Common myeloid progenitor, CD34-positive (primary cell): ENCODE measurements around the gene GTPBP6.

Experiments used
- CTCF ChIA-PET: fragments of 350-600 bp; sonication (Branson Sonifier 250); formaldehyde crosslinking; loops from one replicate; lab custom pipeline; 2021; ENCODE audit warnings: antibody characterized with exemption; lab: Charles Lee
- POLR2A ChIA-PET: fragments of 350-600 bp; sonication (Branson Sonifier 250); formaldehyde crosslinking; loops from one replicate; lab custom pipeline; 2021; ENCODE audit warnings: antibody characterized with exemption; lab: Charles Lee
- DNase-seq, 3 donors: peaks; one replicate each; pipeline versions ENCODE4 v3.0.0 to v3.0.0-alpha.2; 2013
- H3K27ac ChIP-seq, 2 experiments: 1 replicate in 1 of 2; 2 replicates in 1 of 2; pipeline ENCODE4 v1.7.0; 2013; ENCODE audit warnings: inconsistent platforms in 2 of 2, low read length in 2 of 2, mild to moderate bottlenecking in 2 of 2, low read depth in 1 of 2, moderate library complexity in 1 of 2; ENCODE audit not compliant: severe bottlenecking in 2 of 2, insufficient read depth in 1 of 2, poor library complexity in 1 of 2
- H3K27me3 ChIP-seq, 5 experiments: replicated peaks in 2 of 5; 1 replicate in 3 of 5; 2 replicates in 2 of 5; pipeline versions ENCODE4 v1.6.1 to v1.7.0; 2013; ENCODE audit warnings: low read length in 4 of 5, mild to moderate bottlenecking in 2 of 5, moderate library complexity in 2 of 5, inconsistent platforms in 1 of 5; ENCODE audit not compliant: insufficient read depth in 5 of 5, control insufficient read depth in 4 of 5
- H3K36me3 ChIP-seq, 4 experiments: 1 replicate in 2 of 4; 2 replicates in 2 of 4; pipeline versions ENCODE4 v1.6.1 to v1.7.0; 2013; ENCODE audit warnings: low read length in 3 of 4, control low read depth in 1 of 4, mild to moderate bottlenecking in 1 of 4; ENCODE audit not compliant: control insufficient read depth in 4 of 4, insufficient read depth in 4 of 4
- H3K4me1 ChIP-seq, 4 experiments: 1 replicate in 3 of 4; 2 replicates in 1 of 4; pipeline versions ENCODE4 v1.6.1 to v1.7.1; 2013; ENCODE audit warnings: low read length in 3 of 4, mild to moderate bottlenecking in 3 of 4, control low read depth in 1 of 4, inconsistent platforms in 1 of 4, moderate library complexity in 1 of 4; ENCODE audit not compliant: control insufficient read depth in 4 of 4, insufficient read depth in 4 of 4; ENCODE audit errors: control extremely low read depth in 1 of 4
- H3K4me3 ChIP-seq, 7 experiments: 1 replicate in 4 of 7; 2 replicates in 3 of 7; pipeline versions ENCODE4 v1.5.1 to v1.7.0; 2013; ENCODE audit warnings: mild to moderate bottlenecking in 7 of 7, low read length in 6 of 7, moderate library complexity in 6 of 7, inconsistent platforms in 2 of 7, low read depth in 2 of 7, control low read depth in 1 of 7; ENCODE audit not compliant: insufficient read depth in 4 of 7, control insufficient read depth in 1 of 7; ENCODE audit errors: extremely low read depth in 1 of 7
- H3K9me3 ChIP-seq, 5 experiments: 1 replicate in 4 of 5; 2 replicates in 1 of 5; pipeline versions ENCODE4 v1.6.1 to v1.7.1; 2013; ENCODE audit warnings: low read length in 4 of 5, mild to moderate bottlenecking in 2 of 5, inconsistent platforms in 1 of 5, low read depth in 1 of 5, moderate library complexity in 1 of 5; ENCODE audit not compliant: control insufficient read depth in 4 of 5, insufficient read depth in 2 of 5; ENCODE audit errors: control extremely low read depth in 1 of 5
- WGBS: methylation state at CpG from one replicate; pipeline ENCODE4 v1.1.5; 2013; ENCODE audit not compliant: insufficient coverage; 5-methylcytosine and 5-hydroxymethylcytosine counted together

Gene GTPBP6

DNA sequence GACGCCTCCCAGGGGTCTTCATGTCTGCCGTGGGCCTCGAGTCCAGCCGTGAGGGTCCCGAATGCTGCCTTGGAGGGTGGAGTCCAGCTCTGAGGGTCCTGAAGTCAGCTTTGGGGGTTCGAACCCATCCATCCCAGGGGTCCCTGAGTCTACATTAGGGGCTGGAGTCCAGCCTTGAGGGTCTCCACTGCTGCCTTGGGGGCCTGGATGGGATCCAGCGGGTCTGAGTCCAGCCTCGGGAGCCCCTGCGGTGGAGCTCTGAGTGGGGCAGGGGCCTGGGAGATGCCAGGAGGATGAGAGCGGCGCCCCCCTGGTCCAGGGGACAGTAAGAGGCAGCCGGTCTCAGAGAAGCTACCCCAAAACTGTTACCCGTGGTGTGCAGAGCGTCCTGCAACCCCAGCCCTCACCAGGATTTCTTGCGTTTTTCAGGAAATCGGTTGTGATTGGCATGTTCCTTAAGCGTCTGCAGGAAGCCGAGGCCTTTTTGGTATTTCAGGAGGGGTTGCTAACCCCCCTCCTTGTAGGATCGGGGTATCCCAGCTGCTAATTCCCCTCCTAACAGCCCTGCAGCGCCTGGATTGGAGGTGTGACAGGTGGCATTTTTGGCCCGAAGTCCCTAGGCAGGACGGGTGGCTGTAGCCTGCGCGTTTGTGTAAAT, 1.7 kb upstream of the GTPBP6 start:
- H3K27ac ChIP-seq = peak overlapping the region in 1 of 2 experiments; percentile 86
- CTCF ChIA-PET = no interaction called here
- DNase-seq = peak in 1 of 3 donors; percentile 35
- H3K27me3 ChIP-seq = peaks cover 0 to 3% (median 0%) of the 10 kb centered on the region in 5 experiments
- 2% methylated on average over 21 of the region's 24 CpGs for WGBS
- POLR2A ChIA-PET = no interaction called here
- peaks cover 0 to 15% (median 11%) of the 10 kb centered on the region in 4 experiments for H3K36me3 ChIP-seq
- H3K4me3 ChIP-seq = peak overlapping the region; percentile 67 to 90 (median 84)
- peaks cover 0 to 26% (median 22%) of the 10 kb centered on the region in 4 experiments for H3K4me1 ChIP-seq
- H3K9me3 ChIP-seq = no peaks in the 10 kb centered on the region

DNA sequence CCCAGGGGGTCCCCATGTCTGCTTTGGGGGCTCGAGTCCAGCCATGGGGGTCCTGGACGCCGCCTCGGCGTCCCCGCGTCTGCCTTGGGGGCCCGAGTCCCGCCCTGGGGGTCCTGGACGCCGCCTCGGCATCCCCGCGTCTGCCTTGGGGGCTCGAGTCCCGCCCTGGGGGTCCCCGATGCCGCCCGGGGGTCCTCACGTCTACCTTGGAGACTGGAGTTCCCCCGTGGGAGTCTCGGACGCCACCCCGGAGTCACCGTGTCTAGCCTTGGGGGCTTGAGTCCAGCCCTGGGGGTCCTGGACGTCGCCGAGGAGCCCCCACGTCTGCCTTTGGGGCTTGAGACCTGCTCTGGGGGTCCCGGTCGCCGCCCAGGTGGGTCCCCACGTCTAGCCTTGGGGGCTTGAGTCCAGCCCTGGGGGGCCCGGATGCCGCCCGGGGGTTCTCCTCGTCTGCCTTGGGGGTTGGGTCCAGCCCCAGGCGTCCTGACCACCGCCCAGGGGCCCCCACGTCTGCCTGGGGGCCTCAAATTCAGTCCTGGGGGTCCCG, 1.1 kb upstream of the GTPBP6 start:
- Histone ChIP-seq H3K4me1 (peaks cover 0 to 25% (median 22%) of the 10 kb centered on the region in 4 experiments), H3K27me3 (peaks cover 0 to 3% (median 0%) of the 10 kb centered on the region in 5 experiments), H3K9me3 (no peaks in the 10 kb centered on the region), H3K4me3 (peak overlapping the region; percentile 67 to 90 (median 84)), H3K36me3 (peaks cover 3 to 21% (median 15%) of the 10 kb centered on the region in 4 experiments), H3K27ac (peak overlapping the region; percentile 66 to 86)
- WGBS = 1% methylated on average over 41 of the region's 41 CpGs
- CTCF ChIA-PET = no interaction called here
- DNase-seq = no peak
- POLR2A ChIA-PET = no interaction called here

GRCh38 chrX:318068-318738, 393 bp downstream of the GTPBP6 start:
- POLR2A ChIA-PET = no interaction called here
- CTCF ChIA-PET = no interaction called here
- peaks cover 0 to 3% (median 0%) of the 10 kb centered on the region in 5 experiments for H3K27me3 ChIP-seq
- H3K27ac ChIP-seq = peak overlapping the region; percentile 84 to 91
- peaks cover 5 to 32% (median 23%) of the 10 kb centered on the region in 4 experiments for H3K36me3 ChIP-seq
- peak overlapping the region; percentile 51 to 90 (median 84) for H3K4me3 ChIP-seq
- peaks cover 0 to 20% (median 17%) of the 10 kb centered on the region in 4 experiments for H3K4me1 ChIP-seq
- H3K9me3 ChIP-seq = no peaks in the 10 kb centered on the region
- peak; percentile 100 for DNase-seq
- WGBS = 1% methylated on average over 59 of the region's 61 CpGs

DNA sequence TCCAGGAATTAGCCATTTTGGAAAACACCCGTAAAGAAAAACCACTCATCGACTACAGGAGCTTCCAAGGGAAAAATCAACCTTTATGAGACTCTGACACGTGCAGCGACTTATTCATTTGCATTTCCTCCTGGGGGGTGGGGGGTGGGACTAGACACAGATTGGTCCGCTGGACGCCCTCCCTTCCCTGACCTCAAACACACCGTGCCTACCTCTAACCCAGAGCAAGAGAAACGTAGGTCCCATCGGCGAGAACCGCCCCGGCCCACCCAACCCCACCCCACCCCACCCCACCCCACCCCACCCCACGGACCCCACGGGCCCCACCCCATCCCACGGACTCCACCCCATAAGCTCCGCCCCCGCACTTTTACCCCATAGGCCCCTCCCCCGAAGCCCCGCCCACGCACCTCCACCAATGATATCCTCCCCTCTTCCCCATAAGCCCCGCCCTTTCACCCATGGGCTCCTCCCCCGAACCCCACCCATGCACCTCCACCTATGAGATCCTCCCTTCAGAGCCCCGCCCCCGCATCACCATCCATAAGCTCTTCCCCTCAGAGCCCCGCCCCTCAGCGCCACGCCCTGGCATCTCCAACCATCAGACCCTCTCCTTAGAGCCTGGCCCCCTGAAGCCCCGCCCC, 1.1 kb downstream of the GTPBP6 start:
- Histone ChIP-seq H3K27ac (no peak overlapping the region), H3K27me3 (peaks cover 0 to 3% (median 0%) of the 10 kb centered on the region in 5 experiments), H3K4me1 (peaks cover 0 to 19% (median 16%) of the 10 kb centered on the region in 4 experiments), H3K9me3 (no peaks in the 10 kb centered on the region), H3K36me3 (peaks cover 5 to 39% (median 27%) of the 10 kb centered on the region in 4 experiments), H3K4me3 (peak overlapping the region in 6 of 7 experiments; percentile 23 to 90 (median 84))
- DNase-seq = no peak
- ChIA-PET CTCF (no interaction called here), POLR2A (no interaction called here)
- WGBS = 39% methylated on average over 13 of the region's 28 CpGs

GRCh38 chrX:316351-317325, 2.0 kb downstream of the GTPBP6 start:
- H3K36me3 ChIP-seq = peaks cover 7 to 48% (median 36%) of the 10 kb centered on the region in 4 experiments
- H3K27me3 ChIP-seq = peaks cover 0 to 3% (median 0%) of the 10 kb centered on the region in 5 experiments
- ChIA-PET CTCF (no interaction called here), POLR2A (no interaction called here)
- H3K9me3 ChIP-seq = no peaks in the 10 kb centered on the region
- peaks cover 0 to 19% (median 16%) of the 10 kb centered on the region in 4 experiments for H3K4me1 ChIP-seq
- no peak for DNase-seq
- H3K27ac ChIP-seq = no peak overlapping the region
- peak overlapping the region in 2 of 7 experiments; percentile 25 to 33 for H3K4me3 ChIP-seq
- WGBS = 96% methylated on average over 50 of the region's 50 CpGs
